Effector memory CD8-positive, alpha-beta T cell (primary cell): ENCODE data around the gene B3GLCT.
A peak's percentile ranks its signal among the peaks of the same experiment; 100 is the strongest.
"Not testable (repeated sequence)": the region's sequence is repeated elsewhere in the genome, so short reads cannot be mapped to it uniquely, and the experiment has no call there.

ENCODE experiments used
- ATAC-seq: fragments of 150-1000 bp; cut with Tn5 transposase; replicated peaks from 2 replicates; pipeline ENCODE4 v1.10.0; 2021; ENCODE audit warnings: mild to moderate bottlenecking, moderate library complexity
- DNase-seq, 3 experiments: peaks; one replicate each; pipeline ENCODE4 v3.0.0; 2021
- H3K27ac Mint-ChIP-seq, 2 donors: one replicate each; pipeline ENCODE4 v1.8.0; 2022; ENCODE audit warnings: mild to moderate bottlenecking in 2 of 2, mixed read lengths in 2 of 2, moderate library complexity in 2 of 2
- H3K27me3 Mint-ChIP-seq, 2 donors: one replicate each; pipeline ENCODE4 v1.8.0; 2022; ENCODE audit warnings: mixed read lengths in 2 of 2
- H3K36me3 Mint-ChIP-seq: one replicate; pipeline ENCODE4 v1.8.0; 2022; ENCODE audit warnings: mild to moderate bottlenecking, moderate library complexity, mixed read lengths; ENCODE audit not compliant: insufficient read depth
- H3K4me1 Mint-ChIP-seq, 2 donors: one replicate each; pipeline ENCODE4 v1.8.0; 2022; ENCODE audit warnings: low read depth in 2 of 2, mixed read lengths in 2 of 2
- H3K4me3 Mint-ChIP-seq, 2 donors: one replicate each; pipeline ENCODE4 v1.8.0; 2022; ENCODE audit warnings: mild to moderate bottlenecking in 2 of 2, mixed read lengths in 2 of 2, moderate library complexity in 2 of 2
- H3K9me3 Mint-ChIP-seq, 2 donors: one replicate each; pipeline ENCODE4 v1.8.0; 2022; ENCODE audit warnings: mixed read lengths in 2 of 2

The B3GLCT gene

DNA sequence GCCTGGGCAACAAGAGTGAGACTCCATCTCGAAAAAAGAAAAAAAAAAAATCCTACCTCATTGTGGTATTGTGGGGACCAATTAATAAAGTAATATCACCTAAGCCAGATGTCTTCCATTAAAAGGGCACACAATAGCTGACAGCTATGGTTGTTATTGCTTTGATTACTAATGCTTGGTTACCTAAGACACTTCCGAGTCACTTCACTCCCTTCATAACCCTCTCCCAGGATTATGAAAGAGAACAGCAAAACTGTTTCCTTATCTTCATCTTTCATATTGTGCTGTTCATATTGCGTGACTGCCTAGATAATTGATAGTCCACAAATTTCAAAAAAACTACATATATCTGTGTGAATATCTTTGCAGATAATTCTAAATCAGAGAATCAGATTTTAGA is 27.8 kb upstream of the B3GLCT start:
- no peak for DNase-seq

DNA sequence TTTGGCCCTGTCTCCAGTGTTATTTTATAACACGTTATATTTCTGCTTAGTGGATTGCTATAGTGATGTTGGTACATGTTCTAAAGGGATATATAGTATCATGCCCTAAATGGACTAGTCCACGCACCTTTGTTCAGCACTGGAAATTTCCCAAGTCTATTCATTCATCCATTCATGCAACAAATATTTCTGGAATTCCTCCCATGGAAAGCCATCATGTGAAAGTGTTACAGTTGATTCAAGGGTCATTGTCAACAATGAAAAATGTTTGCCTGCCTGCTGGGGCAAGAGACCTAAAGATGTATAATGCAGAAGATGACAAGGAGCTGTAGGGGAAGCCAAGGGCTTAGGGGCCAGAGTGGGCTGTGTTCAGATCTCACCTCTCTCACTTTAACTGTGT is 27.2 kb upstream of the B3GLCT start:
- H3K36me3 Mint-ChIP-seq, result no peaks in the 10 kb centered on the region
- no peak overlapping the region for H3K4me3 Mint-ChIP-seq
- peaks cover 26 to 29% of the 10 kb centered on the region in 2 donors for H3K27me3 Mint-ChIP-seq
- peaks cover 0 to 2% of the 10 kb centered on the region in 2 donors for H3K4me1 Mint-ChIP-seq
- no peaks in the 10 kb centered on the region for H3K9me3 Mint-ChIP-seq
- ATAC-seq (no peak), DNase-seq (no peak)
- H3K27ac Mint-ChIP-seq, result no peak overlapping the region

More for the DNA sequence above, 27.8 kb upstream of the B3GLCT start:
- ATAC-seq, result no peak
- H3K27ac Mint-ChIP-seq, result no peak overlapping the region
- H3K4me1 Mint-ChIP-seq, result no peaks in the 10 kb centered on the region
- H3K27me3 Mint-ChIP-seq, result peaks cover 26 to 29% of the 10 kb centered on the region in 2 donors
- no peaks in the 10 kb centered on the region for H3K36me3 Mint-ChIP-seq
- H3K4me3 Mint-ChIP-seq, result no peak overlapping the region
- no peaks in the 10 kb centered on the region for H3K9me3 Mint-ChIP-seq

DNA sequence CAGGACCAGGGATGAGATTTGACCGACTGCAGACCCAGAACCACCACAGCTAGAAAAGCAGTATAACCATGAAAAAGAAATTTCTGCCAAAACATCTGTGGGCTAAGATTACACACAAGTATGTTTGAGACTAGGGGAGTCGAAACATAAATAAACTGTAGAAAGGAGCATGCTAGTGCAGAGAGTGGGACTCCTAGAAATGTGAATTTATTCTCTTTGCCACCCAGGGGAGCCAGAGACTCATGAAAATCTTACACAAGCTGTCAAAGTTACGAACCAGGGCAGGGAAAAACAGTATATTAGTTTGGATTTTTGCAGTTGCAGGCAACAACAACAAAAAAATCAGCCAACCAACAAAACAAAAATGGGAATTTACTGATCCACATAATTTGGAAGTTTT is 25.8 kb upstream of the B3GLCT start:
- peaks cover 20 to 29% of the 10 kb centered on the region in 2 donors for H3K27me3 Mint-ChIP-seq
- no peak overlapping the region for H3K4me3 Mint-ChIP-seq
- ATAC-seq (no peak), DNase-seq (no peak)
- H3K36me3 Mint-ChIP-seq, result no peaks in the 10 kb centered on the region
- no peaks in the 10 kb centered on the region for H3K9me3 Mint-ChIP-seq
- peaks cover 0 to 6% of the 10 kb centered on the region in 2 donors for H3K4me1 Mint-ChIP-seq
- H3K27ac Mint-ChIP-seq, result no peak overlapping the region

DNA sequence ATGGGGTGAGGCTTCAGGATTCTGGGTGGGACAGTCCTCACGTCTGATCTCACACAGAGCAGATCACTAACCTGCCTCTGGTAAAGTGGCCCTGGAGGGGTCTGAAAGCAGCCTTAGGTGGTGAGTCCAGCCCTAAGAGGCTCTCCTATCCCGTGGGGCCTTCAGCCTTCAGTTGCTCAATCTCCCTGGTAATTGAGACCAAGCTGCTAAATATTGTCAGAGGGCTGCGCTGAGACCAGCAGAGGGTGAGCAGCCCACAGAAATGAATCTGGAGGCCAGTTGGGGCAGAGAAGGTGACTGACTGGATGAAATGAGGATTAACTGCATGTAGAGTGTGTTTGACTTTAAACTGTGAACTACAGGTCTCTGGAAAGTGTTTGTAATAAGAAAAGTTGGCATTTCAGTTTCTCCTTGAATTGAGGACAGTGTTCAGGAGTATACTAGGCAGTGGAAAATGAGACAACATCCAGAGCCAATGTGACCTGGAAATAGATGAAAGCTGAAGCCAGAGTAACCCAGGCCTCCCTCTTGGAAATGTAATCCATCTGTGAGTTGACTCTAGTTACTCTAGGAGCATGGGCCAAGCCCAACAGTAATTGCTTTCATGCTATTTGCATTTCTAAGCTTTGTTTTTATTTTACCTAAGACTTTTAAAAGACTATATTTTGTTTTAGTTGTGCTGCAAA is 23.8 kb upstream of the B3GLCT start:
- H3K4me1 Mint-ChIP-seq, result peaks cover 0 to 6% of the 10 kb centered on the region in 2 donors
- H3K27ac Mint-ChIP-seq, result no peak overlapping the region
- no peaks in the 10 kb centered on the region for H3K36me3 Mint-ChIP-seq

DNA sequence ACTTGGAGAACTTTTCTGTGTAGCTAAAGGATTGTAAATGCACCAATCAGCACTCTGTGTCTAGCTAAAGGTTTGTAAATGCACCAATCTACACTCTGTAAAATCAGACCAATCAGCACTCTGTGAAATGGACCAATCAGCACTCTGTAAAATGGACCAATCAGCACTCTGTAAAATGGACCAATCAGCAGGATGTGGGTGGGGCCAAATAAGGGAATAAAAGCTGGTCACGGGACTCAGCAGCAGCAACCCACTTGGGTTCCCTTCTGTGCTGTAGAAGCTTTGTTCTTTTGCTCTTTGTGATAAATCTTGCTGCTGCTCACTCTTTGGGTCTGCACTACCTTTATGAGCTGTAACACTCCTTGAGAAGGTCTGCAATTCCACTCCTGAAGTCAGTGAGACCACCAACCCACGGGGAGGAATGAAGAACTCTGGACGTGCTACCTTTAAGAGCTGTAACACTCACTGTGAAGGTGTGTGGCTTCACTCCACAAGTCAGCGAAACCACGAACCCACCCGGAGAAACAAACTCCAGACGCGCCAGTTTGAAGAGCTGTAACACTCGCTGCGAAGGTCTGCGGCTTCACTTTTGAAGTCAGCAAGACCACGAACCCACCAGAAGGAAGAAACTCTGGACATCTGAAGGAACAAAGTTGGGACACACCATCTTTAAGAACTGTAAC is 21.8 kb upstream of the B3GLCT start:
- H3K4me1 Mint-ChIP-seq, H3K27ac Mint-ChIP-seq, H3K9me3 Mint-ChIP-seq, H3K36me3 Mint-ChIP-seq: not testable (repeated sequence)
- peak overlapping the region; percentile 39 to 58 for H3K4me3 Mint-ChIP-seq
- DNase-seq, result peak in 1 of 3 experiments; percentile 4
- ATAC-seq, result peak; percentile 47
- H3K27me3 Mint-ChIP-seq, result peaks cover 13 to 23% of the 10 kb centered on the region in 2 donors

More for the DNA sequence above, 23.8 kb upstream of the B3GLCT start:
- H3K27me3 Mint-ChIP-seq, result peaks cover 20 to 29% of the 10 kb centered on the region in 2 donors
- ATAC-seq (no peak), DNase-seq (no peak)
- H3K9me3 Mint-ChIP-seq, result no peaks in the 10 kb centered on the region
- H3K4me3 Mint-ChIP-seq, result no peak overlapping the region

DNA sequence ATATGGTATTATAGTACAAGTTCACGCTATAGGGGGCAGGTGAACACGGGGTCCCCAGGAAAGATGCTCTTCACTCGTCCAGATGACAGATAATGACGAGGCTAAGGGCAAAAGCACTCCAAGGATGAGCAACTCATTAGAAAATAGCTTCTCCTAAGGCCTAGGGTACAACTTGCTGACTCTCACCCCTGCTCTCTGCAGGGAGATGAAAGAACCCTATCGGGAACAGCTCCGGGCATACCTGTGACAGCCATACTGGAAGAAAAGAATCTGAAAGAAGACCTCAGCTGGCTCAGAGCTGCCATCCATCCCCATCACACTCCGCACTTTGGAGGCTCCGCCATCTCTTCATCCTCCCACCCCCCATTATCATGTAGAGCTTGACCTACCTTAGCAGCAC is 20.5 kb upstream of the B3GLCT start:
- Mint-ChIP-seq H3K9me3 (no peaks in the 10 kb centered on the region), H3K4me1 (peaks cover 0 to 6% of the 10 kb centered on the region in 2 donors), H3K27ac (no peak overlapping the region), H3K27me3 (peaks cover 7 to 10% of the 10 kb centered on the region in 2 donors), H3K36me3 (no peaks in the 10 kb centered on the region), H3K4me3 (no peak overlapping the region)
- no peak for ATAC-seq
- no peak for DNase-seq

DNA sequence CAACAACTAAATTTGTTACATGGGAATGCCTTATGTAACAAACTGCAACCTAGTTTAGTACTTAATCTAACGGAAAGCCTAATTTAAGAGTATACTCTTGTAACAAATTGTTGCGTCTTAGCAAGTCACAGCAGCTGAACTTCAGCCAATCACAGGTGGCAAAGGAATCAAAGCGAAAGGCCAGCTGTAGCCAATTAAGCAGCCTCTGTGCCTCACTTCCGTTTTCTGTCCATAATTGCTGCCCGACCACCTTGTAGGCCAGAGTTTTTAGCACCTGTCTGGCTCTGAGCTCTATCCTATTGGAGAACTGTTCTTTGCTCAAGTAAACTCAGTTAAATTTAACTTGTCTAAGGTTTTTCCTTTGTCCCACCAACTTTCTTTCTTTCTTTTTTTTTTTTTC is 20.0 kb upstream of the B3GLCT start:
- Mint-ChIP-seq H3K4me3 (no peak overlapping the region), H3K9me3 (no peaks in the 10 kb centered on the region), H3K4me1 (peaks cover 0 to 6% of the 10 kb centered on the region in 2 donors), H3K36me3 (no peaks in the 10 kb centered on the region), H3K27ac (no peak overlapping the region), H3K27me3 (peaks cover 7 to 8% of the 10 kb centered on the region in 2 donors)
- ATAC-seq, result no peak
- no peak for DNase-seq

DNA sequence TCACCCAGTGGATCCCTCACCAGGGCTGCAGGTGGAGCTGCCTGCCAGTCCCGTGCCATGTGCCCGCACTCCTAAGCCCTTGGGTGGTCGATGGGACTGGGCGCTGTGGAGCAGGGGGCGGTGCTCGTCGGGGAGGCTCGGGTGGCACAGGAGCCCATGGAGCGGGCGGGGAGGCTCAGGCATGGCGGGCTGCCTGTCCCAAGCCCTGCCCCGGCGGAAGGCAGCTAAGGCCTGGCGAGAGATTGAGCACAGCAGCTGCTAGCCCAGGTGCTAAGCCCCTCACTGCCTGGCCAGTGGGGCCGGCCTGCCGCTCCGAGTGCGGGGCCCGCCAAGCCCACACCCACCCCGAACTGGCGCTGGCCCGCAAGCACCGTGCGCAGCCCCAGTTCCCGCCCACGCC is 16.8 kb upstream of the B3GLCT start:
- Mint-ChIP-seq H3K27ac (no peak overlapping the region), H3K4me3 (no peak overlapping the region), H3K27me3 (peaks cover 7 to 19% of the 10 kb centered on the region in 2 donors), H3K36me3 (no peaks in the 10 kb centered on the region), H3K9me3 (no peaks in the 10 kb centered on the region), H3K4me1 (peaks cover 0 to 2% of the 10 kb centered on the region in 2 donors)
- no peak for DNase-seq
- no peak for ATAC-seq

DNA sequence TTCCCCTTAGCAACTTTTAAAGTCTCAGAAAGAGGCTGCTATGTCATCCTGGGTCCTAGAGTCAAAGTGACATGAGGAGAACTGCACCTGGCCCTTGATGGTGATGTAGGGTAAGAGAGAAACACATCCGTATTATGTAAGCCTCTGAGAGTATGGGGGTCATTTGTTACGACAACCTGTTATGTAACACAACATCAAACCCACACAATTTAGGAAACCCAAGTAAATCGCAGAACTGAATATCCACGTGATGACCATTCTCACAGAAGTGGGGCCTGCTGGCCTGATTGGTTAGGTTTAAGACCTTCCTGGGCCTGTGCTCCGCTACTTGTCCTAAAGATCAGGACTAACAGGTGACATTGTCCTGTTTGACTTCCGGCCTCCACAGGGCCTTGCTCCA is 15.3 kb upstream of the B3GLCT start:
- Mint-ChIP-seq H3K4me1 (no peaks in the 10 kb centered on the region), H3K36me3 (no peaks in the 10 kb centered on the region), H3K4me3 (no peak overlapping the region), H3K27ac (no peak overlapping the region), H3K9me3 (no peaks in the 10 kb centered on the region), H3K27me3 (peaks cover 3 to 24% of the 10 kb centered on the region in 2 donors)
- ATAC-seq, result no peak
- DNase-seq, result no peak

DNA sequence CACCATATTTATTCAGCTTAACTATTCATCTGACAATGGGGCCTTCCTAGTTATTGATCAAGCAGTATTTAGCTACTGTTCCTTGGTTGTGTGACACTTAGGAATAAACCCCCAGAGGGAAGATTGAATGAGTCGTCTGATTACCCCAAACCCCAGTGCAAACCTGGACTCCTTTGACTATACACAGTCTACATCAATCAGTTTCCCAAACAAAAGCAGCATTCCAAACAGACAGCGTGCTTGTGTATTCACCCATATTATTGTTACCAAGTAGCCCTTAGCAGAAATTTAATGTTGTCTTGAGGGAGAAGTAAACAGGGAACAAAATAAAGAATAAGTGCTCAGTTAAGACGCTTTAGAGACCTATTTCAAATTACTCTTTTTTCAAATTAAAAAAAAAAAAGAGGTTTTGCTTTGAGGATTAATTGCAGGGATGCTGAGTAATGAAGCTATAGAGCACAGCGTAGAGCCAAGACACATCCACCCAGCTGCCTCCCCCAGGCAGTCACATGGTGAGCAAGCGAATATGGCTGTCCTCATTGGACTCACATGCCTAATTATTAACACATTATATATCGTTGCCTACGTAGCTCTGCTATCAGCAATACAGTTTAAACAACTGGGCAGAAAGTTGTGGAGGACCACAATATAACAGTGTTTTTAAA is 14.7 kb upstream of the B3GLCT start:
- DNase-seq (no peak), ATAC-seq (no peak)
- Mint-ChIP-seq H3K27me3 (peaks cover 0 to 24% of the 10 kb centered on the region in 2 donors), H3K27ac (no peak overlapping the region), H3K9me3 (no peaks in the 10 kb centered on the region), H3K4me1 (no peaks in the 10 kb centered on the region), H3K4me3 (no peak overlapping the region), H3K36me3 (no peaks in the 10 kb centered on the region)

DNA sequence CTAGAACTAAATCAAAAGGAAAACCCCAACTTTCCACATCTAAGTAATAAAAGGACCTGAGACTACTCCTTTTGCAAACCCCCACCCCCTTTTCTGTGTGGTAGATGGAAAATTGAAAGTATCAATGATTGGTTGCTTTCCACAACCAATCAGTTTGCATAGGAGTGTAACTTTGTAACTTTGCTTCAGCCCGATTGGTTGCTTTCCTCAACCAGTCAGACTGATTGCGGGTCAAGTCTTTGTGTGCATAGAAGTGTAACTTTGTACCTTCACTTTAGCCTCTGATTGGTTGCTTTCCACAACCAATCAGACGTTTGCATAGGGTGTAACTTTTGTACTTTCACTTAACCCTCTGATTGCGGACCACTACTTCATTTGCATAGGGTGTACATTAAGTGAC is 8.0 kb upstream of the B3GLCT start:
- Mint-ChIP-seq H3K4me3 (no peak overlapping the region), H3K27me3 (peaks cover 8 to 9% of the 10 kb centered on the region in 2 donors), H3K36me3 (peaks cover 3% of the 10 kb centered on the region), H3K4me1 (no peaks in the 10 kb centered on the region), H3K9me3 (no peaks in the 10 kb centered on the region), H3K27ac (no peak overlapping the region)
- no peak for DNase-seq
- no peak for ATAC-seq

DNA sequence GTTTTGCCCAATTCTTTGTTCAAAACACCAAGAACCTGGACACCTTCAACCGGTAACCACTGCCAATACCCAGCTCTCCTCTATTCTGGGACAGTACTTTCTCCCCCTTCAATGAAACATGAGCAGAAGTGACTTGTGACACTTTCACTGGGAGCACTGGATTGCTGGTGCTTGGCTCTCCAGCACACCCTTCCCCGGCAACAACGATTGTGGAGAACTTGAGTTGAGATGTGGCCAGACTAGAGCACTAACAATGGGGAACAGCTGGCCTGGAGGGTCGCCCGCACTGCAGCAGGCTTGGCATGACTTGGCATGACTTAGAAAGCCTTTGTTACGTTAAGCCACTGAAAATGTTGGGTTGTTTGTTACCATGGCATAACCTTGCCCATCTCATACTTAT is 7.5 kb upstream of the B3GLCT start:
- no peak for DNase-seq
- peaks cover 2% of the 10 kb centered on the region in 2 donors for H3K4me1 Mint-ChIP-seq
- H3K27me3 Mint-ChIP-seq, result peaks cover 8 to 9% of the 10 kb centered on the region in 2 donors
- H3K27ac Mint-ChIP-seq, result no peak overlapping the region
- no peaks in the 10 kb centered on the region for H3K9me3 Mint-ChIP-seq
- ATAC-seq, result no peak
- H3K4me3 Mint-ChIP-seq, result no peak overlapping the region
- H3K36me3 Mint-ChIP-seq, result peaks cover 3% of the 10 kb centered on the region

DNA sequence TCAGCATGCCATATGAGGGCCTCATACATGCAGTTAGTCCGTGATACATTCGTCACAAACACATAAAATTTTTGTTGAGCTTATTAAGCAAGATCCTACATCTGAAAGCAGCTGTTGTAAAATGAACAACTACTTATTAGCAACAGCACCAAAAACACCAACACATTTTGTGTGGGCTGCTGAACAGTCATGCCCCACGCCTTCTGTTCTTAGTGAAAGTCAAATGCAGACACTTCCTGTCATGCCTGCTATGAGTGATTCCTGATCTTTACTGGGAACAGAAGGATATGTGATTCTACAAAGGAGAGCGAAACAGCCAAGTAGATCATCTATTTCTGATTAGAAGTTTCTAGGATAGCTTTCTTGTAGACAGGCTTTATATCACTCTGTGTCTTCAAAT is 4.2 kb upstream of the B3GLCT start:
- no peak for ATAC-seq
- no peak overlapping the region for H3K27ac Mint-ChIP-seq
- H3K4me3 Mint-ChIP-seq, result no peak overlapping the region
- no peak for DNase-seq
- peaks cover 10% of the 10 kb centered on the region for H3K36me3 Mint-ChIP-seq
- peaks cover 5 to 7% of the 10 kb centered on the region in 2 donors for H3K4me1 Mint-ChIP-seq
- H3K27me3 Mint-ChIP-seq, result peaks cover 0 to 9% of the 10 kb centered on the region in 2 donors
- H3K9me3 Mint-ChIP-seq, result no peaks in the 10 kb centered on the region

DNA sequence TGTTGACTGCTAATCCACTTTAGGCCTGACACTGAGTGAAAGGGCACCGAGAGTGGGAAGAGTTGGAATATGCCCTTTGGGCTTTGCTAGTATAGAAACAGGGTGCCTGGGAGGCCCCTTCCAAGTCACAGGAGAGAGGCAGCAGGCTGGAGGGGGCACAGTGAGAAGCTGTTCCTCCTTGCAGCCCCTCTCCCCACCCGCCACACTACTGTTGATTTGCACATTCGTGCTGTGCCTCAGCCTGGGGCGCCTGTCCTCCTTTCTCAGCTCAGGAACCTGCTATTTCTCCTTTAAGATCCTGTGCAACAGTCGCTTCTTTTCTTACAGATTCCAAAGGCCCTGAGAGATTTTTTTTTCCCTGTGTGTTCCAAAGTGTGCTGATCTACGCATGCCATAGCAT is 2.8 kb upstream of the B3GLCT start:
- H3K4me3 Mint-ChIP-seq, result no peak overlapping the region
- peaks cover 11 to 13% of the 10 kb centered on the region in 2 donors for H3K4me1 Mint-ChIP-seq
- DNase-seq (no peak), ATAC-seq (no peak)
- no peaks in the 10 kb centered on the region for H3K9me3 Mint-ChIP-seq
- H3K27ac Mint-ChIP-seq, result no peak overlapping the region
- peaks cover 0 to 4% of the 10 kb centered on the region in 2 donors for H3K27me3 Mint-ChIP-seq
- peaks cover 12% of the 10 kb centered on the region for H3K36me3 Mint-ChIP-seq
